GM23248 (cell line): ENCODE data around the gene SSUH2.

Experiments
- EZH2 ChIP-seq: fragments of 200-600 bp; sonication (generic); IDR thresholded peaks from 2 replicates; pipeline ENCODE4 v1.6.1; 2018; ENCODE audit warnings: antibody characterized with exemption, mild to moderate bottlenecking; ENCODE audit not compliant: insufficient read depth, poor library complexity, severe bottlenecking
- EZH2phosphoT487 ChIP-seq: fragments of 200-600 bp; sonication (generic); IDR thresholded peaks from 2 replicates; pipeline ENCODE4 v1.6.1; 2018; ENCODE audit warnings: antibody characterized with exemption, moderate library complexity, mild to moderate bottlenecking, low read depth; ENCODE audit not compliant: insufficient read depth

DNA sequence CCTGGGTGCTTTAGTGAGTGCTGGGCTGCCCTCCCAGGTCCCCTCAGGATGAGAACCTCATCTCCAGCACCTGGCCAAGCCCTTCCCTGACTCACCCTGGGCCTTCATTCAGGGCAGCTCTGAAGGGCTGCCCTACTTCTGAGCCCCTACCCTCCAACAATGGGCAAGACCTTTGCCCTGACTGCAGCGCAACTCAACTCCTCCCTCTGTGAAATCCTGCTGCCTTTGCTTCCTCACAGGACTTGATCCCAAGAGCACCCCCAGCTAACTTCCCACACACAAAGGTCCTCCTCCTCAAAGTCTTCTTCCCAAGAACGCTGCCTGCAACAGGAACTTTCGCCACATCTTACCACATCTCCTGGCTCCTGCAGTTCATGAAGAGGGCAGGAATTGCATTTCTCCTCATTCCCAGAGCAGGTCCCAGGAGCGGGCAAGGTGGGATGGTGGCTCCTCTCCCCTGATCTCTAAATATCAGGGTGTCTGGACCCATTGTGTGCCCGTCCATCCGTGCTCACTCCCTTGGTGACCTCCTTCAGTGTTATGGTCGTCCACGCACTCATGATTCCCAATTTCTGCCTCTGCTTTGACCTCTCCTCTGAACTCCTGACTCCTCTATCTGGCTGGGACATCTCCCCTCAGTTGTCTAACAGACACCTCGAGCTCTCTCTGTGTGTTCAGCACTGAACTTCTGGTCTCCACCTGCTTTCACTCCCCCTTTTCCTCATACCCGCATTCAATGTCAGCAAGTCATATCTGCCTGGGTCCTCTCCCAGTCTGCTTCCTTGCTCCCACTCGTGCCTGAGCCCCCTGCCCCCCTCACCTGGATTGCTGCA lies 4.5 kb upstream of the SSUH2 start:
- TF ChIP-seq EZH2, result no peak
- no peak for TF ChIP-seq EZH2phosphoT487
